Fibroblast of peridontal ligament (primary cell): Measurements from ENCODE around the gene CES5A.
"Not testable (repeated sequence)": the region's sequence is repeated elsewhere in the genome, so short reads cannot be mapped to it uniquely, and the experiment has no call there.

ENCODE experiments used
- DNase-seq: peaks from one replicate; pipeline ENCODE4 v3.0.0-alpha.2; 2010; ENCODE audit errors: extremely low read depth

CES5A gene

DNA sequence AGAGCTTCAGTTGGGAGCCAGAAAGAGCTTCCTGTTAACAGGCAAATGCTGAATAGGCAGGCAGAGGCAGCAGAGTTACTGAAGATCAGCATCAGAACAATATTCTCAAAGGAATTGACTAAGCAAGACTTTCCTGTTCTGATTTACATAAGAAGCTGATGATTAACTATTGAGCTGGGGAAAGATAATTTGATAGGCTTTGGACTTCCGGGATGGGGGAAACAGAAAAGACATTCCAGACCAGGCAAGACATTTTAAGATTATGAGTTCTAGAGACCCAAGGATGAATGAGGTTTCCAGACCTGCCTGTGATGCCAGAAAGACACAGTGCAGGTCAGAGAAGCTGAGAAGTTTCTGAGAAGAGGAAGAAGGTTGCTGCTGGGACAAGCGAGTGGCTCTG lies at the start of gene CES5A:
Gene CES5A (minus strand): TSS at position 101 of the 400 bp plus-strand sequence. CDS start 152 bp downstream, outside the sequence.
- no peak for DNase-seq

GRCh38 chr16:55922662-55923061 lies 47.5 kb upstream of the CES5A start:
- no peak for DNase-seq

DNA sequence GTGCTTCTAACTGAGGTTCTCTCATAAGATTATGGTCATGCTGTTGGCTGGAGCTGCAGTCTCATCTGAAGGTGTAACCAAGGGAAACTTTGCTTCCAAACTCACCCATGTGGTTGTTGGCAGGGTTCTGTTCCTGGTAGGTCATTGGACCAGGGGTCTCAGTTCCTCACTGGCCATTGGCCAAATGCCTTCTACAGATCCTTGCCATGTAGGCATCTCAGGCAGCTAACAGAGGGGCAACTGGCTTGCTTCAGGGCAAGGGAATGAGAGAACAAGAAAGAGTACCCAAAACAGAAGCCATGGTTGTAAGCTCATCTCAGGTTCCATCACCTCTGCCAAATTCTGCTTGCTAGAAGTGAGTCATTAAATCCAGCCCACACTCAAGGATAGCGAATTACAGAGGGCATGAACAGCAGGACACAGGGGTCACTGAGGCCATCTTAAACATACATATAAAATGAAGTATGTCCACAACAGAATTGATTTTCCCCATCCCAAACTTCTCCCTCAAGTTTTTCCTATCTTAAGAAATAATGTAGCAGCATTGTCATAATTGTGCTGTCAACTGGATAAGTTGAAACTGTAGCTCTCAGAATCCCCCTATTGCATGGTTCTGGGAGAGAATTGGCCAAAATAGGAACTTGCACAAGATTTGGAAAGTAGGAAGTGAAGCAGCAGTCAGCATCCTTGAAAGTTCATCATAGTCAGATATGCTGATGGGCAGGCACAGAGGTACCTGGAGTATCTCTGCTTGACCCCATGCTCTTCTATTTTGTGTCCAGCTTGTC lies 42.4 kb upstream of the CES5A start:
- DNase-seq: no peak

DNA sequence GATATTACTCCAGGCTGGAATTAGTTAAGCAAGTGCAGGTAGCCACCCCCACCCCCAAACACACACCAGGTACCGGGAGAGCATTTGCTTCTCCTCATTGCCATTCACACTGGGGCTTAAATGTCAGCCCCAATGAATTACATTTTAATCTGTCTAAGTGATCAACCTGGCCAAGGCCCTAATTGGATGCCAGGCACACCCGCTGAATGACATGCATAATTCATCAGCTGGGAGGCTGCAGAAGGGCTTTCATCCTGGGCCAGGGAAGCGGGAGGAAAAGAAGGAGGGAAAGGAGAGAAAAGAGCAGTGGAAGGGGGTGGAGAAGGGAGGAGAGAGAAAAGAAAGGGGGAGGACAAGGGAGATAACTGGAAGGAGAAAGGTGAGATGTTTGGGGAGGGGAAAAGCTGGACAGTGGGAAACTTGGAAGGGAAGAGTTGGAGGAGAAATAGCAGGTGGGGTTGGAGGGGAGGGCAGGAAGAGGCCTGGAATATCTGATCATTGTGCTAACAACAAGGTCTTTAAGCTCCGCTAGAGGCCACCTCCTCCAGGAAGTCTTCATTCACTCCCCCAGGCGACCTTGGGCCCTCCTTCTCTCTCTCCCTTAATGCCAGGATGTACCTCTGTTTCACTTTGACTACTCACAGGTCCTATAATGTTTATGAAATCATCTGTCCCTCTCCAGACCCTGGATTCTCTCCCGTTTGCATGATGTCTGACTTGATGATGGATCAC lies 40.1 kb upstream of the CES5A start:
- DNase-seq: no peak

- DNase-seq: no peak
These were observed 39.2 kb upstream of the CES5A start for GRCh38 chr16:55914383-55914782.

- no peak for DNase-seq
These were observed 38.5 kb upstream of the CES5A start for GRCh38 chr16:55913716-55914115.

DNA sequence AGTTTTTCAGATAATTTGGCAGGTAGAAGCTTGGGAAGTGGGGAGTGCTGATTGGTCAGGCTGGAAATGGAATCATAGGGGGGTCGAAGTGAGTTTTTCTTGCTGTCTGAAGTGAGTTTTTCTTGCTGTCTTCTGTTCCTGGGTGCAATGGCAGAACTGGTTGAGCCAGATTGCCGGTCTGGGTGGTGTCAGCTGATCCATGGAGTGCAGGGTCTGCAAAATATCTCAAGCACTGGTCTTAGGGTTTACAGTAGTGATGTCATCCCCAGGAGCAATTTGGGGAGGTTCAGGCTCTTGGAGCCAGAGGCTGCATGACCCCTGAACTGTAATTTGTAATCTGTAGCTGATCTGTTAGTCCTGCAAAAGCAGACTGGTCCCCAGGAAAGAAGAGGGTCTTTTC lies 37.9 kb upstream of the CES5A start:
- not testable (repeated sequence) for DNase-seq

DNA sequence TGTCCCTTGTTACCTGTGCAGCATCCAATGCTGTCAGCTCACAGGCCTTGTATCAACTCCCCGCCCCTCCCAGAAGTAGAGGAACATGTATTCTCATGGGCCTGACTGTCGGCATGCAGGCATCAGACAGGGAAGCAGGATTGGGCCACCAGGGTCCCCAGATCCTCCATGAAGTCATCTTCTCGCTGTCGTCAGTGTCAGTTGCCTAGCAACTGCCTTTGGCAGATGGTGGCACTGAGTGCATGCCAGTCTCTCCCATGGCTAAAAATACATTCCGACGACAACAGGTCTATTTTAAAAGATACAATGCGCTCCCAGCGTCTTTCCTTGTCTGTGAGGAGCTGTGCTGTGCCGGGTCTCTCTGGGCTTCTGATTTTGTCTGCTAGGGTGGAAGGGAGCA lies 36.8 kb upstream of the CES5A start:
- DNase-seq: no peak

DNA sequence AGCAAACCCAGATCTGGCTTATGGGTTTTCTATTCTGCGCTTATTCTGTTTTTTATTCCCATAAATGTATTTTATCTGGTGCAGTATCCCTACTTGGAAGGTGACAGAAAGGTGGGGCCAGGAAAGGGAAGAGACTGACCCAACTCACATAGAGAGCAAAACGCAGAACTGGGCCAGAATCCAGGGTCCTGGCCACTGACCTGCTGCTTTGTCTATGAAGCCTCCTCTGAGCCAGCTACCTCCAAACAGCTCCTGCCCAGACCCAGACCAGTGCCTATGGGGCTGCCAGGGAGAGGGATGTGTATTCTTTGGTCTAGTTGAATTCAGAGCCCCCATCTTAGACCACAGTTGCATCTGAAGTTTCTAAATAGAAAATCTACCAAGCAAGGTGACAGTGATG lies 36.4 kb upstream of the CES5A start:
- DNase-seq: no peak

DNA sequence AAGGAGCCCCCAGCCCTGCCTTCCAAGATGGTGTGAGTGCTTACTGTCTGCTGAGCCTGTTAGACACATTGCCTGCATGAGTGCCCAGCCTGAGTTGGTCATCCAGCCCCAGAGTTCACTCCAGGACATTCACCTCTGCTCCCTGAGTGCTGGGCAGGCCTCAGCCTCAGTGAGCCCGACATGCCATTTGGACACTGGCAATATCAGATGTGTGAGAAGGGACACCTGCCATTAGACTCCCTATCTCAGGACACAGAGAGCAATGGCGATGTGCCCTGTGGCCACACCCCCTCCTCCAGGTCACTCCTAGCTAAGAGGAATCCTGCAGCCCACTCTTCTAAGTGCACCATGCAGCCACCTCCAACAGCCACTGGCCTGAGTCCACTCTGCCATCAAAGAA lies 34.7 kb upstream of the CES5A start:
- no peak for DNase-seq

DNA sequence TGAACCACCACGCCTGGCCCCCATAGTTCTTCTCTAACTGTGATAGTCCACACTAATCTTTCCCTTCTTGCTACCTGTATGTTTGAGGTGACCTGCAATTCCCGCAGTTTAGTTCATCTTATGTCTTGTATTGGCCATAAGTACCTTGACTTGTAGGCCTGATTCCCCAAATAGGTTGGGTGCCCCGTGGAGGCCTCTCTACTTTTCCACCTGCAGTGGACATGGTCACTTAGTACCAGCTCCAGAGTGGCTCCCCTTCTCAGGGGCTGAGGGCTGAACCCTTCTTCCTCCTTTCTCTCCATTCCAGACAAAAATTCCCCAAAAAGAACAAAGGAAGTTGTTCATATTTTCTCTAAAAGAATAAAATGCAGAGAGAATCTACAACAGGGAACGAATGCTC lies 33.5 kb upstream of the CES5A start:
- DNase-seq: no peak

GRCh38 chr16:55907661-55908060 lies 32.5 kb upstream of the CES5A start:
- no peak for DNase-seq

DNA sequence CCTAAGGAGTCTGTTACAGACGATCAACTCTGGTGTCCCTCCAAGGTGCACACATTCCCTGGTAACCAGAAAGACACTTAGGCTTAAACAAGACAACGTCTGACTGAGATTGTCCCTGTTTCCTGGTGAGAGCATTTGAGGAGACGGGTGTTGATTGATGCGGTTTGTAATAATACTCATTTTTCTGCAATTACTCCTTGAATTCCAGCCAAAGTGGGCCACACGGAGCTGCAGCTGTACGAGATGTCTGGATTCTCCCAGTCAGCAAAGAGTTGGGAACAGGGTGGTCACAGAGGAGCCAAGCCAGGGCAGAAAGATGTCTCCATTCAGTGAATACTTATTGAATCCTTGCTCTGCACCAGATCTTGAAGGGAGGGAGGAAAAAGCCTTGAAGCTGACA lies 30.9 kb upstream of the CES5A start:
- no peak for DNase-seq

- no peak for DNase-seq
These were observed 30.5 kb upstream of the CES5A start for GRCh38 chr16:55905651-55906050.

- DNase-seq: no peak
These were observed 26.5 kb upstream of the CES5A start for GRCh38 chr16:55901566-55902217.

DNA sequence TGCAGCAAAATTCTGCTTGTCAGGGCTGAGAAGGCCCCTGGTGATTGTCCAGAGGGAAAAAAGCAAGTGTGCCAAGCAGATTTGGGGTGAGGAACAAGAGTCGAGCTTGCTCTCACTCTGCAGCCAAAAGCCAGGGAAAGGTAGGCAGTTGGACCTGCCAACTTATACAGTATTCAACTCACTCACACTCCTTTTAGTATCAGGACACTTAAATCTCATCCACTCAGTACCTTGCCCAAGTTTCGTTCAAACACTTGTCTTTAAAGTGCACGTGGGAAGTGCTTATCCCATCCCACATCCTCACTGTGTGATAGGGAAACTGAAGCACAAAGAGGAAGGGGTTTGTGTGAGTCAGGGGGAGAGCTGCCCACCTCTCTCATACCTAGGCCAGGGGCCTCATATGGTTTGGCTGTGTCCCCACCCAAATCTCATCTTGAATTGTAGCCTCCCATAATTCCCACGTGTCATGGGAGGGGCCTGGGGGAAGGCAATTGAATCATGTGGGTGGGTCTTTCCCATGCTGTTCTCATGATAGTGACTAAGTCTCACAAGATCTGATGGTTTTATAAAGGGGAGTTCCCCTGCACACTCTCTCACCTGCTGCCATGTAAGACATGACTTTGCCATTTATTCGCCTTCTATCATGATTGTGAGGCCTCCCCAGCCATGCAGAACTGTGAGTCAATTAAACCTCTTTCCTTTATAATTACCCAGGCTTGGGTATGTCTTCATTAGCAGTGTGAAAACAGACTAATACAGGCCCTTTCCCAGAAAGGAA lies 25.6 kb upstream of the CES5A start:
- no peak for DNase-seq

GRCh38 chr16:55899857-55900256 lies 24.7 kb upstream of the CES5A start:
- DNase-seq: no peak

GRCh38 chr16:55898592-55898991 lies 23.4 kb upstream of the CES5A start:
- DNase-seq: no peak

DNA sequence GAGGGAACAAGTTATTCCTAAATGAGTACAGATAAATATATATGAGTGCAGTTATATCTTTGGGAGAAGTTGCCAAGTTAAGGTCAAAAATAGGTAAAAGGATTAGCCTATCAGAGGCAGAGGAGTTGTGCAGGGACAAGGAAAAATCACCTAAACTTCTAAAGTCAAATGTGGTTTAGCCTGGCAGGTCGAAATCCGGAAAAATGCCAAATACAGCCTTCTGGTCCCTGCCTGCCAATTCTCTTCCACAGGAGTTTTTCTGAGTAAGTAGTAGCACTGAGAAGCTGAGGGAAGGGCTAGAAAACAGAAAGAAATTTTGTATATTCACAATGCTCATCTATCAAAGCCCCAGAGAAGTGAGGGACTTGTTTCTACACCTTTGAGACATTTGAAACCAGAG lies 17.6 kb upstream of the CES5A start:
- no peak for DNase-seq

- no peak for DNase-seq
These were observed 14.3 kb upstream of the CES5A start for GRCh38 chr16:55889518-55889917.

- no peak for DNase-seq
These were observed 13.4 kb upstream of the CES5A start for GRCh38 chr16:55888546-55888945.

- DNase-seq: no peak
These were observed 1.7 kb upstream of the CES5A start for GRCh38 chr16:55876854-55877253.
